ENCODE results near the gene NRXN3.

The NRXN3 gene

GRCh38 chr14:79405512-79405910 lies 1235.3 kb downstream of the NRXN3 start:
- no peak for DNase-seq

GRCh38 chr14:79407572-79407971 lies 1237.4 kb downstream of the NRXN3 start:
- DNase-seq = no peak

GRCh38 chr14:79408696-79409095 lies 1238.5 kb downstream of the NRXN3 start:
- DNase-seq = no peak

- DNase-seq = no peak
Observed at GRCh38 chr14:79411403-79412174, 1241.4 kb downstream of the NRXN3 start.

- DNase-seq = no peak
Observed at GRCh38 chr14:79412822-79413221, 1242.6 kb downstream of the NRXN3 start.

GRCh38 chr14:79413734-79414428 lies 1243.7 kb downstream of the NRXN3 start:
- no peak for DNase-seq

- no peak for DNase-seq
Observed at GRCh38 chr14:79415726-79416125, 1245.6 kb downstream of the NRXN3 start.

- no peak for DNase-seq
Observed at GRCh38 chr14:79417961-79418360, 1247.8 kb downstream of the NRXN3 start.

GRCh38 chr14:79418649-79419415 lies 1248.7 kb downstream of the NRXN3 start:
- no peak for DNase-seq

GRCh38 chr14:79419571-79420327 lies 1249.6 kb downstream of the NRXN3 start:
- no peak for DNase-seq

GRCh38 chr14:79420725-79421124 lies 1250.6 kb downstream of the NRXN3 start:
- DNase-seq = no peak

GRCh38 chr14:79421811-79422210 lies 1251.6 kb downstream of the NRXN3 start:
- no peak for DNase-seq

- DNase-seq = no peak
Observed at GRCh38 chr14:79424462-79424861, 1254.3 kb downstream of the NRXN3 start.

- no peak for DNase-seq
Observed at GRCh38 chr14:79426103-79426755, 1256.1 kb downstream of the NRXN3 start.

- no peak for DNase-seq
Observed at GRCh38 chr14:79432640-79433039, 1262.5 kb downstream of the NRXN3 start.

- DNase-seq = no peak
Observed at GRCh38 chr14:79436335-79436734, 1266.2 kb downstream of the NRXN3 start.

- DNase-seq = no peak
Observed at GRCh38 chr14:79437951-79438350, 1267.8 kb downstream of the NRXN3 start.

GRCh38 chr14:79438696-79439342 lies 1268.6 kb downstream of the NRXN3 start:
- no peak for DNase-seq

GRCh38 chr14:79442786-79443185 lies 1272.6 kb downstream of the NRXN3 start:
- no peak for DNase-seq

GRCh38 chr14:79443602-79444001 lies 1273.4 kb downstream of the NRXN3 start:
- no peak for DNase-seq

- no peak for DNase-seq
Observed at GRCh38 chr14:79448960-79449359, 1278.8 kb downstream of the NRXN3 start.

- DNase-seq = no peak
Observed at GRCh38 chr14:79451601-79452000, 1281.4 kb downstream of the NRXN3 start.

Measured in NCI-H1105 (cell line).